NCI-H748 (cell line): ENCODE data around the gene SUCLA2.
"Not testable (repeated sequence)": the region's sequence is repeated elsewhere in the genome, so short reads cannot be mapped to it uniquely, and the experiment has no call there.

Experiments
- DNase-seq: peaks from one replicate; lab custom pipeline; 2025; ENCODE audit not compliant: unreplicated experiment; lab: John Stamatoyannopoulos, UW

The SUCLA2 gene

DNA sequence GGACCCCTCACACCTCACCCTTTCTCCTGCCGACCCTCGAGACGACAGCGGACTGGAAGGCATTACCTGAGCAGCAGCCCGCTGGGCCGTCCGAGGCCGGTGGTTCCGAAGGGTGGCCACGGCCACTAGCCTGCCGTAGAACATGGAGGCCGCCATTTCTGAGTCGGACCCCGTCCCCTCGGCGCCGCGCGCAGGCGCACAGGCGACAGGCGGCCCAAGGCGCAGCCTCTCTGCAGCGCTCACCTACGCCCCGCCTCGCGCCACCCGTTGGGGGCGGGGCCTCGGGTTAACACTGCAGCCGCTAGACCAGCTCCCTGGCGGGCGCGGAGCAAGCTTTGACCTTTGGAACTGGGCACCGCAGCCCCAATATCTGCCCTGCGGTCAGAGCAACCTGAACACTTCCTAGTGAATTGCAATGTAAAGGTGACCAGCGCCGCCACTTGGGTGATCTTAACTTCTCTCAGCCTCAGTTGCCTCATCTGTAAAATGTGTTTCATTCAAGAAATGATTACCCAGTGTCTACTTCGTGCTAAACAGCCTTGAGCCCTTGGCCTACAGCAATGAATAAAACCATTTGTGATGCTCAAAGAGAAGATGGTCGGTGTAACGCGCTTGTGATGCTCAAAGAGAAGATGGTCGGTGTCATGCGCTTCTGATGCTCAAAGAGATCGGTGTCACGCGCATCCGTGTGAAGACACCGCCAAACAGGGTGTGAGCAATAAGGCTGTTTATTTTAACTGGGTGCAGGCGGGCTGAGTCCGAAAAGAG is at the start of gene SUCLA2:
Gene SUCLA2 (minus strand): TSS at position 160 of the 768 bp plus-strand sequence. CDS start 4 bp downstream, at position 156.
- DNase-seq: peak; percentile 94

DNA sequence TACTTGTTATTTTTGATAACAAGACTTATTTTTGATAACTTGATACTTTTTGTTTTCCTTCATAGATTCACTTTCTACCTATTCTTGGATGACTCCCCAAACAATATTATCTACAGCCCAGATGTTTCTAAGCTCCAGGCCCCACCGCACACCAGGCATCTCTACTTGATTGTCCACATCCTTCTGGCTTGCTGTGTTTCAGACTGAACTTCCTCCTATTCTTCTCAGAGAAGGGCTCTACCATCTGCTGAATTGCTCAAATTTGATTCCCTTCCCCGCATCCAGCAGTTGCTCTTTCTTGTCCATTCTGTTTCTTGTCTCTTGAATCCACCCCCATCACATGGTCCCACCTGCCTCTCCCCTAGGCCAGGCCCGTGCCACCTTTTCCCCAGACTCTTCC is 49.5 kb upstream of the SUCLA2 start:
- DNase-seq: no peak

DNA sequence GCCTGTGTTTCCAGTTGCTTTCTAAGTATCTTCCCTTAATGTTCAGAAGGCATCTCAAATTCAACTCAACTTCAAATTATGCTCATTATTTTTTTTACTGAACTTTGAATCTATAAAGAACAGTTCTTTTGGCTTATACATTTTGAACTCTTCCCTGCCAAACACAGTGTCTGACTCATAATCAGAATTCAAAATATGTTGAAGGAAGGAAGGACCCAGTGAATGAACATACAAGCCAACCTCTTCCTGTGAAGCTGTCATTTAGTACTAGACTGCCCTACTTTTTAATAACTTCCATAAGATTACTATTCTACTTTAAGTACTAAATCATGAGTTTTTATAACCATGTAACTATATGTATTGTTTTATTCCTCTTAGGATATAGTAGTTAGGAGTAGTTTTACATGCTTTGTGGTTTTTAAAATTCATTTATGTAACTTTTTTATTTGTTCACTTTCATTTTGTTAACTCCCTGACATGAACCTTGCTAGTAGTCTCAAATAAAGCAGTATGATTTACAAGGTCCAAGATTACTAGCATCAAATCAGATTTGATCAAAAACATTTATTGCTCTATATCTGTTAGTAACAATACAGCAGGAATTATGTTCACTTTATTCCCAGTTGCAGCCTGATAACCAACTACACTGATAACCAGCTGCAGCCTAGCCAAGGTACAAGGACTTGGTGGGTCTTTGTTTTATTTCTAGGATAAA is 42.9 kb upstream of the SUCLA2 start:
- DNase-seq: no peak

DNA sequence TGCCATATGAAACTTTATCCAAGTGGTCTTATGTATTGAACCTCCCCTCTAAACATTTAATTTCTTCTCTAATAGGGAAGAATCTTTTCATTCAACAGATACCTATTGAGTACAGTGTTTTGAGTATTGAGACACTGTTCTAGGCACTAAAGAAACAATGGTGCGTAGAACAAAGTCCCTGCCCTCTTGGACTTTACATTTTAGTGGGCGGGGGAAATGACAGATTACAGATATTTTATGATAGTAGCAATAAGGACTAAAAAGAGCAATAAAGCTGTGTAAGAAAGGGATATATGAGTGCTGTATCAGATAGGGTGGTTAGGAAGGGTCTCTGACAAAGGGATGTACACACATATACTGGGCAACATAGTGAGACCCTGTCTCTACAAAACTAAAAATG is 41.8 kb upstream of the SUCLA2 start:
- DNase-seq: no peak

DNA sequence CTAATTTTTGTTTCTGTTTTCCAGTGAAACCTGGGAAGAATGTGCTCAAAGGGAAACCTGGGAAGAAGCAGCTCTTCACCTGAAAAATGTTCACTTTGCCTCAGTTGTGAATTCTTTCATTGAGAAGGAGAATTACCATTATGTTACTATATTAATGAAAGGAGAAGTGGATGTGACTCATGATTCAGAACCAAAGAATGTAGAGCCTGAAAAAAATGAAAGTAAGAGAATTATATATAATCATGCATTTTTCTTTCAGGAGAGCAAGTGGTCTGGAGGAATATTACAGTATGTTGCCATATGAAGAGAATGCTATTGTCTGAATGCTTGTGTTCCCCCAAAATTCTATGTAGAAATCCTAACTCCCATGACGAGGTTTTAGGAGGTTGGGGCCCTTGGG is 39.8 kb upstream of the SUCLA2 start:
- no peak for DNase-seq

DNA sequence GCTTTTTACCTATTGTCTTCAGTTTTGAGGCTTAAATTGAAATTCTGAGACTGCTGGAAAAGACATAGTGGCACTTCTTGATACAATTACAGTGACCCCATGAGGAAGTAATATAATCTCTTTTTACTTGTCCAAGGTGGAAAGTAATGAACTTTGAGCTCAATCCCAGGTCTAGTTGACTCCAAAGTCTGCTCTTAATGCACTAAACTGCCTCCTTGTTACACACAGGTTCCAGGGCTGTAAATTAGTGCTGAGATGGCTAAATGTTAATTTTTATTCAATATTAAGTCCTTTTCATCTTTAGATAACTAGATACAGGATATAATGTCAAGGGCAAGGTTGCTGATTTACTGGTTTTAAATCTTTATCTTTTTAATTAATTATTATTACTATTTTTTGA is 39.0 kb upstream of the SUCLA2 start:
- DNase-seq: no peak

DNA sequence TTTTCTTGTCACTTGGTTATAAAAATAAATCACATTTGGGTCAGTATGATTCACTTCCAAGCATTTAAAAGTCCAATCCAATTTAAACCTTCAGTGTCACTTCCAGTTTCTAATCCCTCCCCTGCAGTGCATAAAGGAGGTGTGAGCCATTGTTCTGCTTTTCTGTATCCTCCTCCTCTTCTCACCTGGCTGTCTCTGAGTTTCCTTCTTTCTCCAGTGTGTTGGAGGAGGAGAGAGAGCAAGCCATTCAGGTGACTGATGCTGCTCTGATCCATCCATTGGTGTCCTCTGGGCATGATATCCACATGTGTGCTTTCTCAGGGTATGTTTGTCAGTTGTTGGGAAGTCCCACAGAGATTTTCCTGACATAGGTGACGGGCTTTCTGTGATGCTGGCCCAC is 37.7 kb upstream of the SUCLA2 start:
- peak; percentile 10 for DNase-seq

DNA sequence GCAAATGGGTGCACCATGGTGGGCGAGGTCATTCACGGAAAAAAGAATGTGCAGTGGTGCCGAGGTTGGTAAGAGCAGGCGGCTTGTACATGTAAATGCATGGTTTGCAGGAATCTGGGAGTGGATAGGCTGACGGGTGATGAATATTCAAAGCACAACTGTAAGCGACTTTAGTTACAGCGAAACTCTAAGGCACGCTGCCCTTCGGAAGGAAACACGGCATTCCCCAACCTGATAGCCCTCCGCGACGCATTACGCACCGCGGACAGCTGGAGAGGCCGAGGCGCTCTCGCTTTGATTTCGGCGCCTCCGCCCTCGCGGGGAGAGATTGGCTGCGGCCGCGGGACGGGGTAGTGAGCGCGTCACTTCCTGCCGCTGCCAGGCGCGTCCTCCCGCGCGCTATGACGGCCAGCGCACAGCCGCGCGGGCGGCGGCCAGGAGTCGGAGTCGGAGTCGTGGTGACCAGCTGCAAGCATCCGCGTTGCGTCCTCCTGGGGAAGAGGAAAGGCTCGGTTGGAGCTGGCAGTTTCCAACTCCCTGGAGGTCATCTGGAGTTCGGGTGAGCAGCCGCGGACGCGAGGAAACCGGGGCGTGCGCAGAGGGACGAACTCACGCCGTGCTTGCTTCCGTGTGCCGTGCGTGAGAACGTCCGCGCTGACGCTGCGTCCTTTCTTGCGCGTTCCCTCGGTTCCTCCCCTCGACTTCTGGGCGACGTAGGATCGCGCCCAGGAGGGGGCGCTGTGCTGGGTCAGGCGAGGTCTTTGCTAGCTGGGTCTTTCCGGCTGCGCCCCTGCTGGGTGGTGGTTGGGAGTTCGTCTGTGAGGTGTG is 36.5 kb upstream of the SUCLA2 start, which contains the start of gene NUDT15:
Gene NUDT15 (plus strand): TSS at position 381 of the 828 bp plus-strand sequence. CDS start 21 bp downstream, at position 402.
- DNase-seq: peak; percentile 97

DNA sequence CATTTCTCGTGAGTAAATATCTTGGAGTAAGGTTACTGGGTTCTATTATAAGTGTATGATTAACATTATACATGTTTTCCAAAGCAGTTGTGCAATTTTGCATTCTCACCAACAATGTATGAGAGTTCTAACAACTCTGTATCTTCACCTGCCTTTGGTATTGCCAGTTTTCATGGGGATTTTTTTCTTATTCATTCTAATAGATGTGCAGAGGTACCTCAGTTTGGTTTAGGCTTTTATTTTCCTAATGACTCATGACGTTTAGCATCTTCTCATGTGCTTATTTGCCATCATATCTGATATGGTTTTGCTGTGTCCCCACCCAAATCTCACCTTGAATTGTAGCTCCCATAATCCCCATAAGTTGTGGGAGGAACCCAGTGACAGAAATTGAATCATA is 28.8 kb upstream of the SUCLA2 start:
- DNase-seq: no peak

DNA sequence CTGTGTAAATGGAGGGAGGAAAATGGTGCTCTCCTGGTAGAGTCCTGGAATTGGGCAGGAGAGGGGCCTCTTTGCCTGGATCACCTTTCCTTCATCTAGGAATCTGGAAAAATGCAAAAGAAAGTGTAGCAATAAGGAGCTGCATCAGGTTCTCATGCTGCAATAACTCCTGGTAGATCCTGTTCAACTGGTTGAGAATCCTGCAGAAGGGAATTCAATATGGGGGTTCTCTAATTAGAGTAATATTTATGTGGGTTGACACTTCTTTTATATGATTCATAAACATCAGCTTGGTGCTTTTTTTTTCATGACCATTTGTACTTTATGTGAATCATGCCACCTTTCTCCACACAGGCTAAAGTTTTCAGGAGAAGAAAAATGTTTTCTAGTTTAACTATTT is 27.0 kb upstream of the SUCLA2 start:
- DNase-seq: no peak

DNA sequence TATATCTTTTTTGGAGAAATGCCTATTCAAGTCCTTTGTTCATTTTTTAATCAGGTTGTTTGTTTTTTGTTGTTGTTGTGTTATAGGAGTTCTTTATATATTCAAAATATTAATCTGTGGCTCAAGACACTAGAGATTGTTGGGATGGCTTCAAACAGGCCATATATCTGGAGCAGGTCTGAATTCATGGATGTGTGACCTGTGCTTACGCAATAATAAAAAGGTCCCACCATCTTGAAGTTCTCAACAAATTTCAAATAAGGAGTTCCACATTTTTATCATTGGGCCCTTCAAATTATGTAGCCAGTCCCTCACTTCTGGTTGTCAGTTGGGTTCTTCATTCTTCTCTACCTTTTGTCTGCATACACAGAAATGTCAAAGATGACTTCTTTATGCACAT is 18.7 kb upstream of the SUCLA2 start:
- DNase-seq: no peak

DNA sequence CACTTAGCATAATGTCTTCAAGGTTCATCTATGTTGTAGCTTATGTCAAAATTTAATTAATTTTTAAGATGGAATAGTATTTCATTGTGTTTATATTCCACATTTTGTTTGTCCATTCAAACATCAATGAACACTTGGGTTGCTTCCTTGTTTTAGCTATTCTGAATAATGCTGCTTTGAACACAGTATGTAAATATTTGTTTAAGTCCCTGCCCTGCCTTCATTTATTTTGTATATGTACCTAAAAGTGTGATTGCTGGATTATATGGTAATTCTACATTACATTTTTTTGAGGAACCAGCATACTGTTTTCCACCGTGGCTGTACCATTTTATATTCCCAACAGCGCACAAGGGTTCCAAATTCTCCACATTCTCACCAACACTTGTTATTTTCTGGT is 17.6 kb upstream of the SUCLA2 start:
- DNase-seq: peak; percentile 31

DNA sequence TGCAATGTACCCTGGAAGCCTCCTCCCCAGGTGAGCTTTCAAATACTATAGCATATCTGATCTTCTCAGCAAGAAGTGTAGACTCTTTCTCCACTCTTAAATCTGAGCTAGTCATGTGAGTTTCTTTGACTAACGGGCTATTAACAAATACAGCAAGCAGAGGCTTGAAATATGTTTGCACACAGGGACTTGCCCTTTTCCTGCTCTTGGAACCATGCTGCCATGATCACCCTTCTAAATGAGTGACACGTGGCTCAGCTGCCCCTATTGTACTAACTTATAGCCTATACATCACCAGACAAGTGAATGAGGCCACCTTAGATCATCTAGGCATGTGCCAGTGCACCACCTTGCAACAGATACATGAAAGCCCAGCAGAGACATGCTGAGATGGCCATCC is 13.3 kb upstream of the SUCLA2 start:
- DNase-seq: no peak

DNA sequence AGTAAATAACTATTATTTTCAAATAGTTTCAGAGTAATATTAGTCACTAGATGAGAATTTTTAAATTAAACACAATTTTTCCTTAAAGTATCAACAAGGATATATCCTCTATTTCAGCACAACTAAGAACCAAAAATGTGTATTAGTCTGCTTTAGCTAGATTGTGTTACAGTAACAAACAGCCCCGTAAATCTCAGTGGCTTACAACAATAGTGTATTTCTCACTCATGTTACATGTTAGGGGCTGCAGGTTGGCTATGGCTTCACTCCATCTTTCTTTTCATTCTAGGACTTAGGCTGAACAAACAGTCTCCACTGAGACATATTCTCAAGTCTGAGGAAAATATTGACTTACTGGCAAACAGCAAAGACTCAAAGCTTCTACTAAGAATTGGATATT is 11.6 kb upstream of the SUCLA2 start:
- no peak for DNase-seq

DNA sequence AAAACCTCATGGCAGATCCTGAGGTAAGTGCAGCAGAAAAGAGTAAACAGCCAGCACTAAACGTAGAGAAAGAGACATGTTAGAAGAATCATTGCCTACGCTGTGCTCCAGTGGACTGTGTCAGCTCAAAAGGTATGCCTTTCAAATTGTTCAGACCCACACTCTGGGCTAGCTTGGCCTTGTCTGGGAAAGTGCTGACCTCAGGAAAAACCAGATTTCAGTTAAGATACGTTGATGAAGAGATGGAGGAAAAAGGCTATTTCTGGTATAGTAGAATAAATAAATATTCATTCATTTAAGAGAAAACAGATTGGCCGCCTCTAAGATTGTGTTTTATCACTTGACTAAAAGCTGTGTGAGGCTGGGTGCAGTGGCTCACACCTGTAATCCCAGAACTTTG is 9.6 kb upstream of the SUCLA2 start:
- DNase-seq: no peak

DNA sequence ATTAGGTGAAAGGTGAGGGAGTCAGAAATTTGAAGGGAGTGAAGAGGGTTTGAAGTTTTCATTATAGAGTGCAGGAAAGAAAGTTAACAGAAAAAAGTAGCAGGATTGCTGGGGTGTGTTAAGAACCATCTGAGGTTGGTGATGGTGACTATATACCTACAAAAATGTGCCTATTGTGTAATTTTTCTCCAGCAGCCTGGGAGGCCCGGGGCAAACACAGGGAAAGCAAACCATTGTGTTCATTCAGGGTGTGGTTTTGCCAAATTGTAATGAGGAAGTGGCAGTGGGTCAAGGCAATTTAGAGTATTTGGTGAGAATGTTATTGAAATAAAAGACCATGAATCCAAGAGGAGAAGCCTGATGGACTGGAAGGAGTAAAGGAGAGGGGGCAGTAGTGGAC is 8.2 kb upstream of the SUCLA2 start:
- DNase-seq: no peak

DNA sequence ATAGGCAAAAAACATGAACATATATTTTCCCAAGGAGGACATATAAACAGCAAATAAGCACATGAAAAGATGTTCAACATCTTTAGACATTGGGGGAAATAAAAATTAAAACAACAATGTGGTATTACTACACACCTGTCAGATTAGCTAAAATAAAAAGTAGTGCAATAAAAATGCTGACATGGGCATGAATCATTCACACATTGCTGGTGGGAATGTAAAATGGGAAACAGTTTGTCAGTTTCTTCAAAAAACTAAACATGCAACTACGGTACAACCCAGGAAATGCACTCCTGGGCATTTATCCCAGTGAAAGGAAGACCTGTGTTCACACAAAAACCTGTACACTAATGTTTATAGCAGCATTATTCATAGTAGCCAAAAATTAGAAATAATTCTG is 5.3 kb upstream of the SUCLA2 start:
- DNase-seq: no peak

DNA sequence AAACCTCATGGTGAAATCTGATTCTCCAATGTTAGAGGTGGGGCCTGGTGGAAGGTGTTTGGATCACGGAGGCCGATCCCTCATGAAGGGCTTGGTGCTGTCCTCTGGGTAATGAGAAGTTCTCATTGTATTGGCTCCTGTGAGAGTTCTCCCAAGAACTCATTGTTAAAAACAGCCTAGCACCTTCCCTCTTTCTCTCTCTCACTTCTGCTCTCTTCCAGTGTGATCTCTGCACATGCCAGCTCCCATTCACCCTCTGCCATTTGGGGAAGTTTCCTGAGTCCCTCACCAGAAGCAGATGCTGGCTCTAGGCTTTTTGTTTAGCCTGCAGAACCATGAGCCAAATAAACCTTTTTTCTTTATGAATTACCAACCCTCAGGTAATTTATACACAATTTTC is 3.1 kb upstream of the SUCLA2 start:
- no peak for DNase-seq

DNA sequence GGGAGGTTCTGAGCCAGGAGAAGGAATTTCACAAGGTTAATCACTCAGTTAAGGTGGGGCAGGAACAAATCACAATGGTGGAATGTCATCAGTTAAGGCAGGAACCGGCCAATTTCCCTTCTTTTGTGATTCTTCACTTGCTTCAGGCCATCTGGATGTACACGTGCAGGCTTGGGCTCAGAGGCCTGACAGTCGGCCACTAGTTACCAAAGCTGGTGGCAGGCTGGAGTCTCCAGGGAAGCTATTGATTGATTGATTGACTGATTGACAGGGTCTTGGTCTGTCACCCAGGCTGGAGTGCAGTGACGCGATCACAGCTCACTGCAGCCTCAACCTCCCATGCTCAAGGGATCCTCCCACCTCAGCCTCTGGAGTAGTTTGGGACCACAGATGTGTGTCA is 926 bp upstream of the SUCLA2 start:
- DNase-seq: not testable (repeated sequence)

DNA sequence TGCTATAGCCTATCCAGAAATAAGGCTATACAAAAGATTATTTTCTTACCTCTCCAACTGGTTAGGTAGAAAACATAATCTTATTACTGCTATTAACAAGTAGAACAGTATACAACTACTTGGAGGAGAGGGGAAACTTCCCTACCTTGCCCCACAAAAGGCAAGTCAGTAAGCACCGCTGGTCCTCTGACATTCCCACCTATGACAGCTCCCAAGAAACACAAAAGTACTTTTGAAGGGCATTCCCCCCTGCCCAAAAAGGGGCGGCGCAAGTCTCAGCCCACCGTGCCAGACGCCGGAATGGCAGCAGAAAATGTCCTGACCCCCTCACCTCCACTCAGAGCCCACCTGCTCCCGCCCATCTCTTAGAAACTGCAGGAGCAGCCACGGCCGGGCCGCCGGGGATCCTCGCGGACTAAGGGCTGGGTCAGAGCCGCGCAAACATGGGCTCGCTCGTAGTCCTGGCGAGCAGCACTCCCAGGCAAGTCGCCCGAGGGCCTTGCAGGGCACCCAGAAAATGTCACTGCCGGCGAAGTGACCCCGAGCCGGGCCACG is 437 bp downstream of the SUCLA2 start:
- peak; percentile 62 for DNase-seq

DNA sequence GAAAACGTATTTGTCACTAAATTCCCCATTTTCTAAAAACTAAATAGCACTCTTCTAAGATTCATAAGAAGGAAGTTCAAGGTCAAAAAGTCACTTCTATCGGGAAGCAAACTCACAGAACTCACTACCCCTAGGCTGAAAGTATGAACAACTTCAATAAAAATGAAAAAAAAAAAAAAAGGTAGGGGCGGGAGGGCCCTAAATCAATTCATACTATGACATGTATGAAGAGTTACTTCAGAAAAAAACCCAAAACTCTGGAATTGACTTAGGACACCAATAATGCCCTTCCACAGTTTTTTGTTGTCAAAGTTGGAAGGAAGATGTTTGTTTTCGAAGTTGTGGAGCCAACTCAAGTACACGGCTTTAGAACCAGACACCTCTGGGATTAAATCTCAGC is 1.1 kb downstream of the SUCLA2 start:
- no peak for DNase-seq
